GM21825 (cell line): Measurements from ENCODE around the gene AOAH.

Experiments
- ATAC-seq: cut with Tn5 transposase; IDR thresholded peaks from one replicate; pipeline ENCODE4 v1.9.1; 2021; ENCODE audit warnings: mild to moderate bottlenecking, moderate library complexity; ENCODE audit not compliant: unreplicated experiment

AOAH gene

DNA sequence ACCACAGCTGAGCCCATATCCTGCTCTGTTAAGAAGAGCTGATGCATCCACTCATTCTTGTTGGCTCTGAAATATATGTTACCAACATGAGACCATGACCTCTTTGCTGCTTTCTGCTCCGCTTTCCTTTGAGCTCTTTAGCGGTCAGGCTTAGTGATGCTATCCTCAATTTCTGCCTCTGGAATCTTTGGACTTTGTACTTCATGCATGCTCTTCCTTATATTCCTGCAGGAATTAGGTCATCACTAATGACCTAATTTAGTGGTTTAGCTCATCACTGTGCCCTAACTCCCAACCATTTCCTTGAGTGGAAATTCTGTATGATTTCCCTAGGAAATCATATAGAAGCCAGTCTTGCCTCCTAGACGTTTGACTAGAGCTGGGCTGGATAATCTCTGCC lies 119.5 kb downstream of the AOAH start:
- ATAC-seq, result no peak

GRCh38 chr7:36602934-36603887 lies 121.1 kb downstream of the AOAH start:
- no peak for ATAC-seq

DNA sequence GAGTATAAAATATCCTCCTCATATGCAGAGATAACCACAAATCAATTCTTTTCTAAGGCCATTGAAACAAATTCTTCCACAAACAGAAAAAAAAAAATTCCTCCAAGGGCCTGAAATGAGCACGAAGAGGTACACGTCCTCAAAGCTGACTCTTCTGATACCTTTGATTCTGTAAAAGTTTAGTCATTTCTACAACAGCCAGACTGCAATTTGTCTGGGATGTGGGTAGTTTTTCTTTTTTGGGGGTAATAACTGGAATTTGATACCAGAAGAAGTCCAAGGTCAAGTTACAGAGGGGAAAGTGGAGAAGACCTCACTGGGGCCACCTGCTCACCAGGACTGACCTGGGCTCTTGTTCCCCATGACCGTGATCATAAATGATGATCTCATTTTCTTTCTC lies 121.8 kb downstream of the AOAH start:
- ATAC-seq, result no peak

- ATAC-seq, result no peak
Observed at GRCh38 chr7:36601601-36602000, 122.7 kb downstream of the AOAH start.

GRCh38 chr7:36600869-36601530 lies 123.3 kb downstream of the AOAH start:
- no peak for ATAC-seq

GRCh38 chr7:36600314-36600682 lies 124.0 kb downstream of the AOAH start:
- ATAC-seq, result no peak

DNA sequence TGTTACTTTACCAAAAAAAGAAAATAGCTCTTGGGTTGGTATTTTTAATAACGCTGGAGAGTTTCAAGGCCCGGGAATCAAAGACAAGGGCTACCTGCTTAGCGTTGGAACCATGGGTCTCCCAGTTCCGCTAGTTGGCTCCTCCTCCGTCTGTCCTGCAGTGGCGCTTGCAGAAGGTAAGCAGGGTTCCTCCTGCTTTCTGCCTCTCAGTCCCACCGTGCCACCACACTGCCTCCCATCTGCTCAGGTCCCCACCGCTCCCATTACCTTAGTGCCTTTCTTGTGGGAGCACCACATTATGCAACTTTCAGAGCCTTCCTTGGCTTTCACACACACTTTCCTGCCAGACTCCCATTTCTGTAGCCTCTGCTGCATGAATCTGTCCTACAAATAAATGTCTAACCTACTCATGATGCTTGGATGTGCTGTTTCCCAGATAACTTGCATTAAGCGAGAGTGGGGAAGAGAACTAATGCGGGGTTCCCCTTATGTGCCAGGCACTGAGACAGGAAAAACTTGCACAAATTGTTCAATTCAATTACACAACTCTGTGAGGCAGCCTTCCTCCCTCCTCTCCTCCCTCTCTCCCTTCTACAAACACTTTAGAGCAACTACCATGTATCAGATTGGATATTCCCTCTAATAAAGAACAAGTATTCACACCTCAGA lies 124.5 kb downstream of the AOAH start:
- no peak for ATAC-seq

DNA sequence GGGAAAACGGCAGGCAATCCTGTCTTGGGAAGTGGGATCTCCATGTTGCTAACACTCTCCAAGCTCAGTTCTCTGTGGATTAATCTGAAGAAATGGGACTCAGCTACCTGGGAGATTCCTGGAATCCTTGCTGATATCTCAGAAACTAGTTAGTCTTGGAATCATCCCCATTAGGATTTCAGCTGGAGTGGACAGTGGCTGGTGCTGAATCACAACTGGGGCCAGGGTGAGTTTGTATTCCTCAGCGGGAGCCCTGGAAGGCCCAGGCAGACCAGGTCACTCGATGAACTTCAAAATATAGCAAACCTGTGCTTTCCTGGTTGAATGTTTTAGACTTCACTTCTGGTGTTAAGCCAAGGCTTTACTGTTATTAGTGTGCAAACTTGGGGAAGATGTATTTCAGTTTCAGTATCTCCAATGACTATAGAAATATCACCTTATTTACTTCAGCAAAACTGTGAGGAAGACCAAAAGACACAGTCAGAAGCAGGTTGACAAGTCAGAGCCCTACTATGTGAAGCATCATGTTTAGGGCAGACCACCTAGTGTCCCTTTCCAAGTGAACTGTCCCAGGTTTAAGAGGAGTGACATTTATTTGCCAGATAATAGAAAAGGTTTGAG lies 126.1 kb downstream of the AOAH start:
- ATAC-seq, result no peak

DNA sequence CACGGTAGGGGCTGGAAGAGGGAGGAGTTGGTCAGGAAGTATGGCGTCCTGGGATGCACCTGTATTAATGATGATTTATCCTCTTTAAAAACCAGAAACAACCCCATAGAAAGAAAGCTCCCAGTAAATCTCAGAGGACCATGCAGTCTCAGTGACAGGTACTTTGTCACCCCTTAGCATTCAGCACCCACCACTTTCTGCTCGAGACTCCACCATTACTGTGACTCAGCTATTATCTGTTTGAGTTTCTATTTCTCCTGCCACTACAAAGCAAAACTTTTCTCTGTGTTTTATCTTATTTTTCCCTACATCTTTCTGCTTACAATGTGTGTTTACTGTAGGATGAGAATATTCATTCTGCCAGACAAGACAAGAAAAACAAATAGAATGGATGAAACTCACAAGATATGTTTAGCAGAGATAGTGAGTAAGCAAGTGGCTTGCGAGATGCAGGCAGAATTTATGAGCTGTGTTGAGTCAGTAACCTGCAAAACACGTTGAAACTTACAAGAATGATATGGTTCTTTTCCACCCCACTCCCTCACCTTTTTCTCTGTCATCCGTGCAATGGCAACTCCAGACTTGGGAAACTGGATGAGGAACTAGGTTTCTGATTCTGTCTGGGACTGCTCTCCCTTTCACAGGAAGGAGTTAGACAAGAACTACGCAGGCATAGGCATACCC lies 127.1 kb downstream of the AOAH start:
- ATAC-seq, result no peak

DNA sequence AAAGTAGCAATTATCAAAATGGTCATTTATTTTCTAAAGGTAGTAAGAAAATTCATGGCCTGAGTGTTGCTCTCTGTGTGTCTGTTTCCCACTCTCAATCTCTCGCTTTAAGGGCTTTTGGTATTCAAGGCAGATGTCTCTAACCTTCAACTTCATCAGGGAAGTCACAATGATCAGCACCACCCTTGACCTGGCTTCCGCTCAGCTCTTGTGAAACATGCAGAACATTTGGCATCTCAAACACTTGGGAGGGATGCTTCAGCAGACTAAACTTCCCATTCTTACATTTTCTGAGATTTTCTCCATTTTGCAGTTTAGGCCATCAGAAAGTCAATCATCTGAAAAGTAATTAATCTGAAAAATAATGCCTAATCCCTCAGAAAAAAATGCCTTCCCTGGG lies 129.8 kb downstream of the AOAH start:
- no peak for ATAC-seq

GRCh38 chr7:36591636-36592035 lies 132.7 kb downstream of the AOAH start:
- no peak for ATAC-seq

DNA sequence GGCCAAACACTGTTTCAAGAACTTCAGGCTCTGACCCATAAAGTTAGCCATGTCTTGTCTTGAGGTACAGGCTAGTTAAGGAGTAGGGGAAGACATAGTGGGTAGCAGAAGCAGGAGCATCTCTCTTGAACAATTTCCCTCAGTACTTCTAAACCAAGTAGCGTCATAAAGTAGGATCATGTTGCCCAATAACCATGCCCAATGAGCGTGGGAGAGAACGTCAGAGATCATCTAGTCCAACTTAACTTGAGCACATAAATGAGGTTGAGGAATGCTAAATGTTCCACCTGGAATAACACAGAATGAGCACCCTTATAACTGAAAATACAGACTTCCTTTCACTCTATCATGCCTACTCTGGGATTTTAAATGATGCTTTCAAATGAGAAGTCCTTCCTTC lies 134.9 kb downstream of the AOAH start:
- ATAC-seq, result no peak

GRCh38 chr7:36583318-36583717 lies 141.0 kb downstream of the AOAH start:
- no peak for ATAC-seq

DNA sequence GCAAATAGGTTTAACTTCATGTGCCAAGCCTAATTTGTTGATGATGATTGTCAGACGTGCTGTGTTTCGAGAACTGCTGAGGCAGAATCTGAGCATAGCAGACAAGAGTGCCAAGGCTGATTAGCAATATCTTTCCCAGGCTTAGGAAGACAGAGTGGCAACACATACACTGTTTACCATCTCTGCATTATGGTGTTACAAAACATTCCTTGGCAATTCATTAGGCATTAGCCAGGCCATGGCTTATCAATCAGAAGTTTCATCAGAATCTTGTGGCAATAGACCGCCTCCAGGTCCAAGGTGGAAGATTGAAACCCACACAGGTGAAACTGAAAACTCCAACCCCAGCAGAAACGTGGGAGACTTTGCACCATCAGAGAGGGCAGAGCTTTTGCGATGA lies 148.5 kb downstream of the AOAH start:
- ATAC-seq, result no peak

DNA sequence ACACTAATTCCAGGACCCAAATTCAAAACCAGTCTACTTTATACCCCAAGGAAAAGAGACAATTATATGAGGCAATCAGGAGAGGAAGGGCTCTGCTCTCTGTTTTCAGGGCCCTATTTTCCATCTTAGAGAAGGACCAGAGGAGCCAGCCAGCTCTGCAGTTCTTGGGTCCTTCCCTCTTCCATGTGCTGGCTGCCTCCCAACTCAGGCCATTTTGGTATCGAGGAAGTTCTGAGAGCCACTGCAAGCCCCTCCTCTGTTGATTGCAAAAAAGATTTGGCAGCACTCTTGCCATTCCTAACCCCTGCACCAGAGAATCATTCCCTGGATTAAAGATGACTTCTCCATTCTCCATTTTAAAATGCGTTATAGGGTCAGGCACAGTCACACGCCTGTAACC lies 151.2 kb downstream of the AOAH start:
- ATAC-seq, result no peak

- no peak for ATAC-seq
Observed at GRCh38 chr7:36571190-36571560, 153.1 kb downstream of the AOAH start.

DNA sequence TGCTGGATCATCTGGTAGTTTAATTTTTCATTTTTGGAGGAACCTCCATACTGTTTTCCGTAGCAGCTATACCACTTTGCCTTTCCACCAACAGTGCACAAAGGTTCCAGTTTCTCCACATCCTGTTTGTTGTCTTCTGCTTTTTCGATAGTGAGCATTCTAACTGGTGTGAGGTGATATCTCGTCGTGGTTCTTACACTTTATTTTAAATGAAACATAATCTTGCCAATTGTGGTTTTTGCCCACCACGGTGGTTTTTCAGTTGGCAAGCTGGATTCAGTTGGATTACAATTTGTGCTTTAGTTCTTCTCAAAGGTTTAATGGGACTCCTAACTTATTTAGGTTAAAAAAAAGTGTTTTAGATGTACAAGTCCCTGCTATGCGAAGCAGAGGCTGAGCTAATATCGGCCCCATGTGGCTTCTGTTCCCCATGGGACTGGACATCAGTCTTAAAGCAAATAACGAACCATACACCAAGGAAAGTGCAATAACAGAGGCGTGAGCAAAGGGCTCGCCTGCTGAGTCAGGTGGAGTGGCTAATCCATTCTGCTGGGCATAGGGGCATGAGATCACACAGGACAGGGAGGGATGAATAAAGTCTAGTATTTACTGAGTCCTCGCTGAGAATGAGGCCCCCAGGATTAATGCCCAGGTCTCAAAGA lies 153.6 kb downstream of the AOAH start:
- ATAC-seq, result no peak

DNA sequence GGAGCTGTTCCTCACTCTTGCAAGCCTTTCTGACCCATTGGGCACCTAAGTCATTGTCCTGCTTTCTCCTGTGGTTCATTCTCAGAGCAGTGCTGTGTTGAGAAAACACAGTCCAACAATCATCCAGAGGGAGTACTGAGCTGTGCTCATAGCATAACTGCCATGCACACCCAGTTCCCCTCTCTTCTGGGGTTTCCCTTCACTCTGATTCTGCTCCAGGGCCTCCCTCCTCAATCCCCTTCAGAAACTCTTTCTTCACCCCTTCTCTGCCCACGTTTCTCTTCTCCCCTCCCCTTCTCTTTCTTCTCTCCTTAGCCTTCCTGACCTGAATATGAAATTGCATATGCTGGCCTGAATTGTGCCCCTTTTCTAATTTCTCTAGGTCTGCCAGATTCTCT lies 155.8 kb downstream of the AOAH start:
- no peak for ATAC-seq

DNA sequence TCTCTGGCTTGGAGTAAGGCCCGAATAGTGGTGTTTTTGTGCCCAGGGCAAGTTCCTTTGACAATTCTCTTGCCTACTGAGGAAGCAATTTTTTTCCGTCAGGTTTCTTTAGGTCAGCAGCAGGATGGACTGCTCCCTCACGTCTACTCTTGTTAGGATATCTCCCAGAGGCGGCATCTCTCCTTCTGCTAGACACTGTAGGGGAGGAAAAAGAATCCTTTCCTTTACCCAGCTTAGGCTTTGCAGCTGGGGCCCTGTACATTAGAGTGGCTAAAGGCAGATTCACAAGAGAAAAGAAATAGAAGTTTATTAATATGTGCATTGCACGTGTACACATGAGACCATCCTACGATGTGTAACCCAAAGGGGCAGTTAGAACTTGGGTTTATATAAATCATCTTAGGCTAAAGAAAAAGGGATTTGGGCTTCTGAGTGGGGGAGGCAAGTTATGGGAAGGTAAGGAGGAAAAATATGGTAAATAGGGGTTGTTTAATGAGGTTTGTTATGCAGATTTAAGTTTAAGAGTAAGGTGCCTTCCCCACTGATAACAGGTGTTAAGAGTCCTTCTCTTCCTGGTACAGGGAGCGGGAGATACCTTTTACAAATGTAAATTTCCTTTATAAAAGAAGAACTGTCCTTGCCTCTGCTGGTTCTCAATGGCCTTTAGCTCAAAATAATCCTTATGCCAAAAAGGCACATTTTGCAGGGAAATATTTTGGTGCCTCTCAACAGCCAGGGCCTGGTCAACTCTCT lies 156.4 kb downstream of the AOAH start:
- no peak for ATAC-seq
